Right lobe of liver (tissue), 4 donors: Measurements from ENCODE around the gene SH2D2A.

ENCODE experiments used
- CTCF ChIP-seq, 4 donors: fragments of 200-600 bp in 3 of 4; fragments of 450-650 bp in 1 of 4; IDR thresholded peaks; one replicate each; pipeline versions ENCODE4 v1.5.1 to v1.8.0; 2016 to 2022; ENCODE audit warnings: antibody characterized with exemption in 4 of 4, mild to moderate bottlenecking in 2 of 4
- POLR2A ChIP-seq: fragments of 450-650 bp; IDR thresholded peaks from one replicate; pipeline ENCODE4 v1.6.1; 2017; ENCODE audit warnings: antibody characterized with exemption, mild to moderate bottlenecking
- donor health status: DM: no; HTN: no; CAD: no.
- donor health status: DM: no; HTN: no; CAD: no.
- donor health status: DM: no; HTN: yes; CAD: no.

- TF ChIP-seq CTCF (IDR thresholded peaks at IDR 0.05), result no peak
- TF ChIP-seq POLR2A, result no peak
Observed at GRCh38 chr1:156815307-156815826, 1.3 kb downstream of the SH2D2A start.
